IPS DF 6.9 (cell line): ENCODE data around the gene INTU.

ENCODE experiments used
- DNase-seq: peaks from one replicate; pipeline ENCODE4 v3.0.0-alpha.2; 2013; ENCODE audit warnings: low read depth, low spot score
- H3K27ac ChIP-seq: one replicate; pipeline ENCODE4 v1.5.1; 2013; ENCODE audit warnings: low read length, control low read depth
- H3K27me3 ChIP-seq: 2 replicates; pipeline ENCODE4 v1.6.1; 2013; ENCODE audit warnings: mild to moderate bottlenecking, low read length; ENCODE audit not compliant: control insufficient read depth, insufficient read depth
- H3K36me3 ChIP-seq: 2 replicates; pipeline ENCODE4 v1.6.1; 2013; ENCODE audit warnings: low read length; ENCODE audit not compliant: control insufficient read depth, insufficient read depth
- H3K4me1 ChIP-seq: 2 replicates; pipeline ENCODE4 v1.6.1; 2013; ENCODE audit warnings: low read length; ENCODE audit not compliant: control insufficient read depth, insufficient read depth
- H3K4me3 ChIP-seq: 2 replicates; pipeline ENCODE4 v1.5.1; 2013; ENCODE audit warnings: mild to moderate bottlenecking, low read length
- H3K9me3 ChIP-seq: 2 replicates; pipeline ENCODE4 v1.6.1; 2013; ENCODE audit warnings: low read length, inconsistent platforms; ENCODE audit not compliant: control insufficient read depth, insufficient read depth
- WGBS: extraction: QIAGEN DNeasy Blood & Tissue Kit; methylation state at CpG from one replicate; pipeline ENCODE4 v1.1.7; 2013; ENCODE audit warnings: mixed read lengths, missing lambda C conversion rate; ENCODE audit not compliant: insufficient read length, insufficient coverage; 5-methylcytosine and 5-hydroxymethylcytosine counted together

INTU gene

GRCh38 chr4:127737295-127737694 lies 104.5 kb downstream of the INTU start:
- WGBS: no CpG with 5 or more reads among the region's 4 CpGs
- H3K4me3 ChIP-seq: no peak overlapping the region
- H3K27ac ChIP-seq: no peak overlapping the region
- no peaks in the 10 kb centered on the region for H3K4me1 ChIP-seq
- no peak for DNase-seq
- no peaks in the 10 kb centered on the region for H3K27me3 ChIP-seq
- H3K36me3 ChIP-seq: no peaks in the 10 kb centered on the region
- H3K9me3 ChIP-seq: no peaks in the 10 kb centered on the region

GRCh38 chr4:127741247-127741646 lies 108.5 kb downstream of the INTU start:
- no peaks in the 10 kb centered on the region for H3K27me3 ChIP-seq
- H3K4me3 ChIP-seq: no peak overlapping the region
- no peaks in the 10 kb centered on the region for H3K9me3 ChIP-seq
- H3K27ac ChIP-seq: no peak overlapping the region
- no peak for DNase-seq
- H3K36me3 ChIP-seq: no peaks in the 10 kb centered on the region
- WGBS: no CpG with 5 or more reads among the region's 1 CpG
- no peaks in the 10 kb centered on the region for H3K4me1 ChIP-seq

GRCh38 chr4:127747883-127748282 lies 115.1 kb downstream of the INTU start:
- Histone ChIP-seq H3K27me3 (no peaks in the 10 kb centered on the region), H3K9me3 (no peaks in the 10 kb centered on the region), H3K4me1 (no peaks in the 10 kb centered on the region), H3K27ac (no peak overlapping the region), H3K36me3 (no peaks in the 10 kb centered on the region), H3K4me3 (no peak overlapping the region)
- DNase-seq: no peak
- WGBS: no CpG with 5 or more reads among the region's 4 CpGs

- H3K27me3 ChIP-seq: no peaks in the 10 kb centered on the region
- WGBS: no CpG with 5 or more reads among the region's 2 CpGs
- H3K4me1 ChIP-seq: no peaks in the 10 kb centered on the region
- H3K4me3 ChIP-seq: no peak overlapping the region
- DNase-seq: no peak
- H3K9me3 ChIP-seq: no peaks in the 10 kb centered on the region
- H3K36me3 ChIP-seq: no peaks in the 10 kb centered on the region
- H3K27ac ChIP-seq: no peak overlapping the region
Observed at GRCh38 chr4:127748957-127749356, 116.2 kb downstream of the INTU start.

GRCh38 chr4:127756906-127757305 lies 124.1 kb downstream of the INTU start:
- DNase-seq: no peak
- H3K27me3 ChIP-seq: no peaks in the 10 kb centered on the region
- no CpG with 5 or more reads among the region's 2 CpGs for WGBS
- H3K9me3 ChIP-seq: no peaks in the 10 kb centered on the region
- no peak overlapping the region for H3K4me3 ChIP-seq
- no peaks in the 10 kb centered on the region for H3K36me3 ChIP-seq
- H3K27ac ChIP-seq: no peak overlapping the region
- H3K4me1 ChIP-seq: no peaks in the 10 kb centered on the region

- Histone ChIP-seq H3K4me1 (no peaks in the 10 kb centered on the region), H3K4me3 (no peak overlapping the region), H3K27me3 (no peaks in the 10 kb centered on the region), H3K36me3 (no peaks in the 10 kb centered on the region), H3K9me3 (no peaks in the 10 kb centered on the region), H3K27ac (no peak overlapping the region)
- no peak for DNase-seq
- WGBS: no CpG with 5 or more reads among the region's 2 CpGs
Observed at GRCh38 chr4:127759228-127759820, 126.6 kb downstream of the INTU start.

GRCh38 chr4:127759893-127760292 lies 127.1 kb downstream of the INTU start:
- WGBS: no CpG with 5 or more reads among the region's 3 CpGs
- DNase-seq: no peak
- H3K4me3 ChIP-seq: no peak overlapping the region
- no peaks in the 10 kb centered on the region for H3K36me3 ChIP-seq
- no peaks in the 10 kb centered on the region for H3K4me1 ChIP-seq
- H3K27me3 ChIP-seq: no peaks in the 10 kb centered on the region
- H3K27ac ChIP-seq: no peak overlapping the region
- no peaks in the 10 kb centered on the region for H3K9me3 ChIP-seq

- no peak for DNase-seq
- no CpG with 5 or more reads among the region's 4 CpGs for WGBS
- H3K27ac ChIP-seq: no peak overlapping the region
Observed at GRCh38 chr4:127771535-127772275, 138.9 kb downstream of the INTU start.

GRCh38 chr4:127772769-127773671 lies 140.3 kb downstream of the INTU start:
- H3K27ac ChIP-seq: no peak overlapping the region
- no peak overlapping the region for H3K4me3 ChIP-seq
- no peaks in the 10 kb centered on the region for H3K9me3 ChIP-seq
- no peak for DNase-seq
- no CpG with 5 or more reads among the region's 10 CpGs for WGBS
- H3K36me3 ChIP-seq: no peaks in the 10 kb centered on the region
- H3K27me3 ChIP-seq: no peaks in the 10 kb centered on the region; the same call in 1 of the 2 replicates
- H3K4me1 ChIP-seq: no peaks in the 10 kb centered on the region

More at GRCh38 chr4:127771535-127772275, 138.9 kb downstream of the INTU start:
- Histone ChIP-seq H3K27me3 (no peaks in the 10 kb centered on the region), H3K4me3 (no peak overlapping the region), H3K9me3 (no peaks in the 10 kb centered on the region), H3K4me1 (no peaks in the 10 kb centered on the region), H3K36me3 (no peaks in the 10 kb centered on the region)

- no peaks in the 10 kb centered on the region for H3K4me1 ChIP-seq
- no peaks in the 10 kb centered on the region; the same call in 1 of the 2 replicates for H3K27me3 ChIP-seq
- H3K4me3 ChIP-seq: no peak overlapping the region
- no peak overlapping the region for H3K27ac ChIP-seq
- H3K36me3 ChIP-seq: no peaks in the 10 kb centered on the region
- no peaks in the 10 kb centered on the region for H3K9me3 ChIP-seq
- no CpG with 5 or more reads among the region's 4 CpGs for WGBS
- no peak for DNase-seq
Observed at GRCh38 chr4:127775843-127776242, 143.1 kb downstream of the INTU start.
